Activated CD4-positive, alpha-beta T cell treated with anti-CD3 and anti-CD28 coated beads, Interleukin-2, amount 50 U/mL, for 4 hours (primary cell): ENCODE measurements around the gene TMEM273.

Experiments used
- DNase-seq, 2 experiments: peaks; one replicate each; pipeline ENCODE4 v3.0.0-alpha.2; 2020

The TMEM273 gene

DNA sequence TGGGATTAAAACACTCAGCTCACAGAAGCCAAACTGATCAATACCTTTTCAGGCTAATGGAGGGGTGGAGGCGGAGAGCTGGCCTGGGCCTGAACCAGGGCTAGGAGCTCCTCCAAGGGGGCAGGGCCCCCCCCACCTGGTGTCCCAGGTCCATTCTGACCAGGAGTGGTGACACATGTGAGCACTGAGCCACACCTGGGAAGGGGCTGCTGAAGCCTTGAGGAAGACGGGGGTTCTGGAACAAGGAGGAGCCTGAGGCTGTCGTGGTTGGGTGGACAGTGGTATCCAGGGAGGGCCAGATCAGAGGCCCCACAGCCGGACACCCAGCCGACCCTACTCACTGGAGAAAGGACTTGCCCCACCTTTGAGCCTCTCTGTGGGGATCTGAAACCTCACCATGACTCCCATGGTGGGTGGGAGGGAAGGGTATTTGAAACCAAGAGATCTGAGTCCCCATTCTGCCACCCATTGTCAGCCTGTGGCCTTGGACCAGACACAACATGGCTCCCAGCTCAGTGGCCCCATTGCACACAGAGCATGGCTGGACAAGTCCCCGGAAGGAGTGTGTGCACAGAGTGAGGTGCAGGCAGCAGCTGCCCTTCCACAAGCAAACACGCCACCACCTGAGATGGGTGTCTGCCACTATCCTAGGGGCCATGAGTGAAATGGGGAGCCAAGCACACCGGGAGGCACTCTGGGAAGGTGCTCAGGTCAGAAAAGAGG, 12.4 kb downstream of the TMEM273 start:
- no peak for DNase-seq

DNA sequence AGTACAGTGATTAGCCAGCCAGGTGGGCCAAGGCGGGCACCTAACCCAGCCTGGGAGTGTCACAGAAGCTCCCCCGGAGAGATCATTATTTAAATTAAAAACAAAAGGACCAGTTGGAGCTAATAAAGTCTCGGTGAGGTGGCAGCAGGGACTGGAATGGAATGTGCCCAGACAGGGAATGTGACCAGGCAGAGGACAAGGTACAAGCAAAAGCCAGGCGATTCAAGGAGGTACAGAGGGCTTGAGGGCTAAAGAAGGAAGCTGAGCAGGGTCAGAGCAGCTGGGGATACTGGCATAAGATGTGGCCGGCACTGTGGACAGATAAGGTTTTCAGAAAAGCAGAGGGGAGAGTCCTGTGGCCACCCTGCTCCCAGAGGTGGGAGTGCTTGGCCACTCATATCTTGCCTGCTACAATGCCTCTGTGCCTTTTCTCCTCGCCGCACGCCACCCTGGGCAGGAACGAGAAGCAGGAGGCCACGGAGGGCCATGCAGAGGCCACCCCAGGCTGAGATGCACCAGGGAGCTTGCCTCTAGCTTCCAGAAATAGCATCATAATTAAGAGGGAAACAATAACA, 13.2 kb downstream of the TMEM273 start:
- no peak for DNase-seq

DNA sequence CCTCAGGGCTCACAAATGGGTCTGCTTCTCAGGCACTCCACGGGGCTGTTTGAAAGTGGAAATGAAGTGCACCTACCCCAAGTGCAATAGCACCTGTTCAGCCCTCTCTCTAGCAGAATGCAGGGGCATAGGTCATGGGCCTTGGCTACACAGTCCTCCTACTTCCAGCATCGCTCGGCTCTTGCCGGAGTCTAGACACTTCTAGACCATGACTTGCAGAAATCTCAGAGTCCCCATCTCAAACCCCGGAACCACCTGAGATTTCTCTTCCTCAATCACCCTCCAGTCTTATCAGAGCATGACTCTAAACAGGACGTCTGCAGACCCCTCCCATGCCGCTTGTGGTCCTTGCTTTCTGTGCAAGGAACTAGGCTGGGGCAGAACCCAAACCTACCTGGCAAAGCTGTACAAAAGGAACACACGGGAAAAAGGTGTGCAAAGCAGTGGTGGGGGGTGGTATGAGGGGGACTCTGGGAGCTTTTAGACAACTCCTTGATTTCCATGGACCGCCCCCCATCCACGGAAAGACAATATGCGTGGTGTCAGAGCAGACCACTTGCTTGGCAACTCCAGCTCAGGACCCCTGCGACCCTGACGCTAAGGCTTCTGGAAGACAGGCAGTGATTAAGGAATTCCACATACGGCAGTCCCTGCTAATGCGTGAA, 13.8 kb downstream of the TMEM273 start:
- no peak for DNase-seq

DNA sequence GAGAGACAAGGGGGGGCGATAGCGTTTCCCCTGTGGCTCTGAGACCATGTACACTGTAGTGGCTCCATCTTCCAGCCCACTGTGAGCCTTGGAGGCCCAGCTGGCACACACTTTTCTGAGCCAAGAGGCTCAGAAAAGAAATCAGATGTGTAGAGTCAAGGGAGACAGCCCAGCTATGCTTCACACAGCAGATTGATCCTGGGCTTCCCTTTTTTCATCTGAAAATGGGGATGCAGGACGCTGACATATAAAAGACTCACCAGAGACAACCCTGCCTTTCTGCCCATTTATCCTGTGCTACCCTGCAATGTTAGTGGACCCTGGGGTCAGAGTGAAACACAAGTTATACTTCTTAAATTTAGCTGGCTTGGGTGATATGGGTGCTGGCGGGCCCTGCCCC, 14.3 kb downstream of the TMEM273 start:
- no peak for DNase-seq

DNA sequence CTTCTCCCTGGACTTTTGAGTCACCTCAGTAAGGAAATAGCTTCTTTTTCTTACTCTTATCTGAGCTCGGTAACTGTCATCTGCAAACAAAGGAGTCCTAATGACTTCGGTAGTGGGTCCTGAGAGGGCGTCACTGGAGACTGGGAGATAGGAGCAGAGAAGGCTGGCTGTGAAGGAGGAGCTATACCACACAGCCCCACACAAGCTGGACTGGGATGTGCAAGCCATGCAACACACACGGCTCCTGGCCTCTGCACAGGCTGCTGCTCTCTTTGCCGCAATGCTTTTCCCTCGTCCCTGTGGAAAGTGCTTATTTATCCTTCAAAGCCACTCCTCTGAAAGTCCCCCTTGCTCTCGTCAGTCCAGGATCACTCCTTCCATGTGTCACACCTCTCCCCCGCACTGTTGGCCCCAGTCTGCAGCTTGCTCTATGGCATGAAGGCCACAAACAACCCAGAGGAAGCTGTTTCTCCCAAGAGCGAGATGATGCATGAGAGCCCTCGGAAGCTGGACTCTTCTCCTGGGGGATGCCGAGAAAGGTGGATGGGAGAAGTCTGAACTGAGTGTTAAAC, 14.9 kb downstream of the TMEM273 start:
- no peak for DNase-seq

DNA sequence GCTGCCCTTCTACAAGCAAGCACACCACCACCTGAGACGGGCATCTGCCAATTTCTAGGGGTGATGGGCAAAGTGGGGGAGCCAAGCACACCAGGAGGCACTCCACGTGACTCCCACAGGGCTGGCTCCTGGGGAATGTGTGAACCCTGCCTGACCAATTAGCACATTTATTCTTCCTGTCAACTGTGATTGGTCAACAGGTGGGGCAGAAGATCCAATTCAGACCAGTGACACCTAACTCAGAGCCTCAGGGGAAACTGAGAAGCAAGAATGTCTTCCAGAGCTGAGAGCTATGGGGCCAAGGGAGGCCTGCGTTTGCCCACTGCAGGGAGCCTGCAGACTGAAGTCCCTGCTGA, 15.4 kb downstream of the TMEM273 start:
- no peak for DNase-seq

DNA sequence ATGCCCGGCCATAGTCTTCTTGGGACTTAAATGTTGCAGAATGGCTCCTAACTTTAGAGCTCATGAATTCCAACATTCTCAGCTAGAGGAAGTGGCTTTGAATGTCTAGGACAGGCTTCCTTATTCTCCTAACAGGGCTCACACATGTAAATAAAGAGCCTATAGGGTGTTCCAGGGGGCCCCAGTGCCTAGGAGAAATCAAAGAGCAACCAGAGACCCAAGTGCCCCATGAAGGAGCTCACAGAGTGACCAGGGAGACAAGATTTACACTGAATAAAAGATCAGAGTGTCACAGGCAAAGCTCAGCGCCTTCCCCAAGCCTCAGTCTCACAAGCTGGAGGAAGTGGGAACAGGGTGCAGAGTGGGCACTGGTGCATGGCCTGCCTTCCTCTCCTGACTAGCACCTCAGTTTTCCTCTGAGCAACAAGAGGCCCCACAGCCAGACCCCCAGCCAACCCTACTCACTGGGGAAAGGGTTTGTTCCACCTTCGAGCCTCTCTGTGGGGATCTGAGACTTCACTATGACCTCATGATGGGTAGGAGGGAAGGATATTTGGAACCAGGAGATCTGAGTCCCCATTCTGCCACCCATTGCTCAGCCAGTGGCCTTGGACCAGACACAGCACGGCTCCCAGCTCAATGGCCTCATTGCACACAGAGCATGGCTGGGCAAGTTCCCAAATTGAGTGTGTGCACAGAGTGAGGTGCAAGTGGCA, 16.0 kb downstream of the TMEM273 start:
- no peak for DNase-seq

DNA sequence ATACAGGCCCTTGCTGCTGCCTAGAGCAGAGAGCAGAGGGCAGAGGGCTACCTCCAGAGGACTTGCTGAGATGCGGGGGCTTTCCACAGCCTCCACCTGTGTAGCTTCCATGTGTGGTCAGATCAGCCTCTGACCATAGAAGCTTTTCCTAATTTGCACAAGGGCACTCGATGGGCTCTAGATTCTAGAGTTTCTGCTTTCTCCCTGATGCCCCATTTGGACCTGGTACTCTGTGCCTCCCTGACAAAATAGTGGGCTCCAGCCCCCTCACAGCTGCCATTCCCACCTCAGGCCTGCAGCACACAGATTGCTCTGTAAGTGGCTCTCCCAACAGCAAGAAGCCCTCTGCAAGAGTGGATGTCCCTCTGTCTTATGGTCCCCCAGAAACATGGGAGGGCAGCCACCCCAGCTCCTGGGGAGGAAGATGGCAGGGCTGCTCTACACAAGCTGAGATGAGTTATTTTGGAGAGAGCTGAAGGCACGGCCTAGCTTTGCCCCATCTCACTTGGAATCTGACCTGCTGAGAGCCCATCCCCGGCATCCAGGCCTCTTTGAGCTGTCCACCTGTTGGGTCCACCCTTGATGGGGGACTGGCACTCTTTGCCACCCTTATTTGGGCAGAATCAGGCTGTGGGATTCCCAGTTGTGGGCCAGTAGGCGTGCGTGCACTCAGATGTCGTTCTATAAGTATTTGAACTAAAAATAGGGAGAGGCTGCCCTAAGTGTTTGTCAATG, 16.7 kb downstream of the TMEM273 start:
- DNase-seq = no peak

DNA sequence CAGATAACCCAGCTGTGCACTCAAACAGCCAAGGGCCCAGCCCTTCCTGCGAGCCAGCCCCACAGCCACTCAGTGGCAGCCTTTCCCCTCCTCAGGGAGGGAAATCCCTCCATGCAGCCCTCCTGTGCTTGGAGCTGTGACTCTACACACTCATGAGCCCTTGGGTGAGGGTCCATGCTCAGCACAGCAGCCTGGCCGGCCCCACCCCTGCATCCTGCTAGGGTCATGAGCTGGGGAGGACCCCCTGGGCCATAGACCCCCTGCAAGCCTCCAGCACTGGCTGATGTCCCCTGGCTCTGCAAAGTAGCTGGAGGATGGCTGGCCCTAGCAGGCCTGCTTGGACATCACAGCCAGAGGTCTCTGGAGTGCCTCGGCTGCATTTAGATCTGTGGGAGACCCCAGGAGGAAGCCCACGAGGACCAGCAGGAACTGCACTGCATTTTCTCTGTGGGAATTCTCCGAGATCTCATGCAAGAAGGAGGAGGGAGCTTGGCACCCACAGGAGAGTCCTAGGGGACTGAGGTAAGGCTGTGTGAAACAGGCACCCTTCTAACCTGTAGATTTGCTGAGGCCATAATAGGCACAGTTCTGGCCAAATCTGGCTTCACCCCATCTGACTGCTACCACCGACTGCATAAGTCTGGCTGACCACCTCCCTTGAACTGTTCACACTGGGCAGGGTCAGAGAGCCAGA, 17.4 kb downstream of the TMEM273 start:
- no peak for DNase-seq

DNA sequence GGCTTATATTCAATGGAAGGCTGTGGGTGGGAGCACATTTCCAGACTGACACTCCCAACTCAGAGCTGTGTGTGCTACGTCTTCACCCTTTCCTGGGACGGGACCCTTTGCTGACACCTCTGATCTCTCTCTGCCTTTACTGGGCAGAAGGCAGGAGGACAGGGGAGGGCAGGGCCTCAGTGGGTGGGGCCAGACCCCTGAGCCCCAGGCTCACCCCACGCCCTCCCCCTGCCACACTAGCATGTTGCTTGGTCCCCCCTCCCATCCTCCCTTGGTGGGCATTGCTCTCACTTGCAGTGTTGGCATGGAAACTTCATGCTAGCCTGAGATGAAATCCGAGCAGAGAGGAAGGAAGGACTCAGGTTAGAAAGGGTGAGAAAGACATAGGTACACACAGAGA, 18.4 kb downstream of the TMEM273 start:
- no peak for DNase-seq

DNA sequence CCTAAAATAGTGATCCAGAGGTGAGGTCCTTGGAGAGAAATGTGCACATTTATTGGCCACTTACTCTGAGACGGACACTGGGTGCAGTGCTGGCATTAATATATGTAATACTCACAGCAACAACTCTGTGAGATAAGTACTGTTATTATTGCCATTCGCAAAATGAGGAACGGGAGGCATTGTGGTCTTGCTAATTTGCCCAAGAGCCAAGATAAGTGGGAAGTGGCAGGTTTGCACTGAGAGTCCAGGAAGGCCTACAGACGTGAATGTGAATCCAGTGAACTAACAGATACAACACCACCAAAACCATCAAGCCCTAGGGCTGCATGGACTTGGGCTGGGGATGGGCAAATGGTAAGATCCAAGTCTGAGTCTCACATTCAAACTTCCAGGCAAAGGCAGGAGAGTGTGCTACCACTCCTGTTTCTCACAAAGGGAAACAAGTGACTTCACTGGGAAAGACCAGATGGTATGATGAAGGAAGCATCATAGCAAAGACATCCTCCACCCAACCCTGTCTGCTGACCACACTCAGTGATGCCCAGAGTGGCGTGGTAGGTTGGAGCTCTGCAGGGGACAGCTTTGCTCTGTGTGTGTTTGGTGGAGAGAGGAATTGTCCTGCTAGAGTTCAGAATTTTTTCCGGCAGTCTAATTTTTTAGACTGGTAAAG, 19.2 kb downstream of the TMEM273 start:
- DNase-seq = no peak

DNA sequence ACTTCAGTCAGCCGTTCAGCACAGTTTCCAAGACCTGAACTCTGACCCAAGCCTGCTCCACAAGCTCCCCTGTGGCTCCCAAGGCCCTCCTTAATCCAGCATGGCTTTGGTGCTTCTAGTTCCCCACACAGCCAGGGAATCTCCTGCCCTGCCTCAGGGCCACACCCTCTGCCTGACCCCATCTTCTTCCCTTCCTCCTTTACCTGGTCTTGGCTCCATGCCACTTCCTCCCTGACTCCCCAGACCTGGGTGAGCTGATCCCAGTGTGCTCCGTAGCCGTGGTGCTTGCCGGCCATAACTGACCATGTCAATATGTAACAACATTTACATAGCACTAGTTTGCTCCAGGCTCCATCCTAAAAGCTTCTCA, 20.0 kb downstream of the TMEM273 start:
- no peak for DNase-seq

DNA sequence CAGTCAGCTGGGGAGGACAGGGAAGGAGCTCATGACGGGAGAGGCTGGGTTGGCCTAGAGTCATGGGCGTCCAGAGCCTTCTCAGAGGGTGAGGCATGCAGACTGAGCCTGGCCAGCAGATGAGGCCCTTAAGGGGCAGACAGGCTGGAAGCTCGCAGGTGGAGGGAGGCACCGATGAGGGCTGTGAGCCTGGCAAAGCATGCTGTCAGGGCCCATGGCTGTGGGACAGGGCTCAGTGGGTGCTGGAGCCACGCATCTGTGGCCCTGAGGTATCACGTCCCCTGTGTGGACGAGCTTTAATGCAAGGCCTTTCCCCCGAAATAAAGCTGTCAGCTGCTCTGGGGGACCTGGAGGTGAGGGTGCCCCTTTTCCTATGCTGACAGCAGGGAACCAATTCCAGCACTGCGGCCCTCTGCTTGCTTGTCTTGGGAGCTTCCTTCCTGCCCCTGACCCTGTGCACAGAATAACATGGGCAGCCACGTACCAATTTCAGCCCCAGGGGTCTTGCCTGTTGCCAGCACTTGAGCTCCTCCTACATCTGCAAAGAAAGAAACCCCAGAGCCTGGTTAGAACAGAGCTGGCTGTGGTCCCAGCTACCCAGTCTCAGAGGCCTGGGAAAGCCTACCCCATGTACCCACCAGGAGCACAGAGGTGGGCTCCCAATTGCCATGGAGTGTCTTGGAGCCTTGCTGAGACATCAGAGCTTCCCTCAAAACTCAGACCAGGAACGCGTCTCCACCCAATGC, 20.6 kb downstream of the TMEM273 start:
- DNase-seq = no peak

DNA sequence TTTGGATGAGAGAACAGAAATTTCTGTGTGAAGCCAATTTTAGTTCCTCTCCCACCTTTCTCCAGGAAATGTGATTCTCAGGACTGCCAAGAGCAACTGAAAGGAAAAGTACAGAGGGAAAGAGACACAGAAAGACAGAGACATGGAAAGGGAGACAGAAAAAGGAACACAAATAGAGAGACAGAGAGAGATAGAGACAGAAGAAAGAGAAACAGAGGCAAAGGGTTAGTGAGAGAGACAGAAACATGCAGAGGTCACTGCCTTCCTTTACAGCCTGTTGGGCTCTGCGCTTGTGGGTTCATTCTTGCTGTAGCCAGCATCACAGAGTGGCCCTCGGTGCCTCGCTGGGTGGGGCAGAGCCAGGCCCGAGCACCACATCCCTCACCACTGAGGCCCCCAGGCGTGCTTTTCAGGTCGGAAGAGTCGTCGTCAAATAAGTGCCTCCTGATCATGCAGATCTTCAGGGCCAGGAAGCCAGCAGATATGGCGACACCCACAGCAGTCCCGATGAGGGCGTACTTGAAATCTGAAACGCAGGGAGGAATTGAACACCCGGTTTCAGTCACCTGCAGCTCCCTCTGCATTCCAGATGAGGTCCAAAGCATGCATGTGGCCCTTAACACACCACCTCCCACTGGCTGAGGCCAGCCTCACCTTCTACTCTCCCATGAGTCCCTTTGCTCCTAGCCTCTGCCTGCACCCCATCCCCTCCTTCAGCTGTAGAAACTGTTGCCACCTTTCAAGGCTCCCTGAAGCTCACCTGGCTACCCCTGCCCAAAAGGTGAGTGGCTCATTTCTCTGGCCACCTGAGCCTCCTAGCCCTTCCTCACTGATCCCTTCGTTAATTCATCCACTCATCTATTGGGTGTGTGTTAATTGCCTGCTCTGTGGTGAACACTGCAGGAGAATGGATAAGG, 21.4 kb downstream of the TMEM273 start:
- DNase-seq = no peak

DNA sequence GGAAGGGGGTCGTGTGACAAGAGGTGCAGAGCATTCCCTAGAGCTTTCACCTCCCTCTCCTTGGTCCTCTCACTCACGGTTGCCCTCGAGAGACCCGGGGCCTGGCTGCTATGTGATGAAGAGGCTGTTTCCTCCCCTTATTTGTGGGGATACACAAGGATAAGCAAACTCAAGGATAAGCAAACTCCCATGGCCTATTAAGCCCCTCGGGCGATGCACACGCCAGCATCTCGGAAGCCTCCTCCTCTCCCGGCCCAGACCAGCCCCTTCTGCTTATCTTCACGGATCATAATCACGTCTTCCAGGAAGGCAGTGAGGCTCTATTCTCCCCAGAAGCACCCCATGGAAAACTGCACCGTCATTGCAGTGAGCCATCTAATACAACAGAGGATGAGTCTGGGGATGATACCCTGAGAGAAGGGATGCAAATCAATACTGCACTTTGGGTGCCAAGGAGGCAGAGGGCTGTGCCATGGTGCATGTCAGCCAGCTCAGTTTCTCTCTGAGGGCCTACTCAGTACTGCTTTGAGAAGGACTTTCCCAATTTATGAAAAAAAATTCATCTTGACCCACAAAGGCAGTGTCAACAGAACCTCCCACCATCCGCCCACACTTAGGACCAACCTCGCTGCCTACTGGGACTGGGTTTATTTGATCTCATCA, 22.2 kb downstream of the TMEM273 start:
- DNase-seq = no peak

DNA sequence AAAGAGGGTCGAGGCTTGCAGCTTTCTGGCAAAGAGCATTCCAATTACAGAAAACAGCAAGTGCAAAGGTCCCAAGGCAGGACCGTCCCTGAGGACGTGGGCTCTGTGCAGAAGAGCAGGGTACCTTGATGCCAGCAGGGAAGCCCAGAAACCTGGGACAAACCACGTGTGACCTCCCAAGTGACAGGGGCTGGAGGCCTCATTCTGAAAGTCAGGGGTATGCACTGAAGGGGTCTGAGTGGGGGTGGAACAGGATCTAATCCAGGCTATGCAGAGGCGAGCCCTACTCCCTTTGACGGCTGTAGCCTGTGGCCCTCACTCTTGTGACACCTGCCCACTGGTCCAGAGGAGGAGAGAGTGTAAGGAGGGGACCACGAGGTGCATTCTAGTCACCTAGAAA, 22.9 kb downstream of the TMEM273 start:
- no peak for DNase-seq

DNA sequence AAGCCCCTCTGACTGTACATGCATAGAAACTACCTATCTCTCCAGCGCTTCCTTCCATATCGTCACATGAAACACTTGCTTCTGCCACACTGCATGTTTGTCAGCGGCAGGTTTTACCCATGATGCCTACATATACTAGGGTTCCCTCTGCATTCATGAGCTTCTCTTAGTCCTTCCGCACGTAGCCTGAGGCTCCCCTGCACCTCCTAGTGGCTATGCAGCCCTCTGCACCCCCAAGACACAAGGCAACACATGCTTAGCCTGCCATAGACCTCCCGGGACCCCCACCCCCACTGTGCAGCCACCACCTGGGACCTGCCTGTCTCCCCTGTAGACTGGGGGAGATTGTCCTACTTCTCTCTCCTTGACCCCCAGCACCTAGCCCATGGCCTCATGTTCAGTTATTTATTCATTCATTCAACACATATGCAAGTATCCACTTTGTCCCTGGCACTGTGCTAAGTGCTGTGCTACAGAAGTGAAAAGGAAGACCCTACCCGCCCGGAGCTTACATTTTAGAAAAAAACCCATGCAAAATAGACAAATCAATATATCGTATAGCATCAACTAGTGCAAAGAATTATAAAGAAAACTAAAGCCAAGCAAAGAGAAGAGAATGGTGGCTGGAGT, 23.5 kb downstream of the TMEM273 start:
- peak in 1 of 2 experiments; percentile 16 for DNase-seq

DNA sequence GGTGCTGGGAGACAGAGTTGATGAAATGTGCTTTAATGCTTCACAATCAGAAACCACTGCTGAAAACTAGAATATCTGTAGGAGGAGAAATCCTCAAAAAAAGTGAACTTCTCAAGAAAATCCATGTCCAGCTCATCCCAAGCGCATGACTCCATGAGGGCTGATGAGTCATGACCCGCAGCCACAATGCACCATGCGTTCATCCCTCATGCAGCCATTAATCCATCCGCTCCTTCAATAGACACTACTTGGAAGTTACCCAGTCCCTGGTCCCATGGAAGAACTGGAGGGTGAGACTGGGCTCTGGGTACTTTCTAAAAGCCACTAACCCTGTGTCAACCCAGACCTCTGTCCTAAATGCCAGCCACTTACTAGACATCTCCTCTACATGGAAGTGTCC, 24.4 kb downstream of the TMEM273 start:
- DNase-seq = no peak
